Lung microvascular endothelial cell (primary cell): ENCODE data around the gene SASH1. TPM values are rescaled to one million over a fixed set of nuclear protein-coding genes. Genes with fewer than 3 reads are reported as not detected.
A peak's percentile ranks its signal among the peaks of the same experiment; 100 is the strongest.
"Not testable (repeated sequence)": the region's sequence is repeated elsewhere in the genome, so short reads cannot be mapped to it uniquely, and the experiment has no call there.

ENCODE experiments used
- DNase-seq, 2 donors: peaks; one replicate each; pipeline versions ENCODE4 v3.0.0 to v3.0.0-alpha.2; 2010; ENCODE audit warnings: low read depth in 2 of 2
- total RNA-seq: library from RNA; depleted of rRNA; stranded (reverse); fragments of >200 nt; gene quantifications from 2 replicates; pipeline ENCODE4 v1.2.1, GENCODE V29; 2014

Gene SASH1
- total RNA-seq, 1 donor from 2014 or later, result 116 TPM

- DNase-seq, result peak; percentile 59 to 98
Measured at GRCh38 chr6:148364056-148364824, 21.6 kb downstream of the SASH1 start.

GRCh38 chr6:148365041-148365440 lies 22.4 kb downstream of the SASH1 start:
- no peak for DNase-seq

- DNase-seq, result peak; percentile 99
Measured at GRCh38 chr6:148367411-148368024, 24.9 kb downstream of the SASH1 start.

- DNase-seq, result no peak
Measured at GRCh38 chr6:148370176-148370575, 27.5 kb downstream of the SASH1 start.

- DNase-seq, result no peak
Measured at GRCh38 chr6:148374040-148374774, 31.6 kb downstream of the SASH1 start.

GRCh38 chr6:148375401-148375800 lies 32.8 kb downstream of the SASH1 start:
- DNase-seq, result peak in 1 of 2 donors; percentile 38

- DNase-seq, result no peak
Measured at GRCh38 chr6:148379481-148379880, 36.8 kb downstream of the SASH1 start.

GRCh38 chr6:148379966-148380713 lies 37.5 kb downstream of the SASH1 start:
- DNase-seq, result peak in 1 of 2 donors; percentile 41

- not testable (repeated sequence) for DNase-seq
Measured at GRCh38 chr6:148382051-148382450, 39.4 kb downstream of the SASH1 start.

- peak; percentile 46 to 63 for DNase-seq
Measured at GRCh38 chr6:148382861-148383260, 40.2 kb downstream of the SASH1 start.

- no peak for DNase-seq
Measured at GRCh38 chr6:148383658-148384368, 41.2 kb downstream of the SASH1 start.

- no peak for DNase-seq
Measured at GRCh38 chr6:148385379-148385778, 42.7 kb downstream of the SASH1 start.

GRCh38 chr6:148388521-148388920 lies 45.9 kb downstream of the SASH1 start:
- peak in 1 of 2 donors; percentile 60 for DNase-seq

GRCh38 chr6:148389086-148389485 lies 46.4 kb downstream of the SASH1 start:
- DNase-seq, result no peak

- DNase-seq, result no peak
Measured at GRCh38 chr6:148389917-148390316, 47.3 kb downstream of the SASH1 start.

- DNase-seq, result not testable (repeated sequence)
Measured at GRCh38 chr6:148392127-148392526, 49.5 kb downstream of the SASH1 start.

GRCh38 chr6:148392671-148393070 lies 50.0 kb downstream of the SASH1 start:
- DNase-seq, result no peak

GRCh38 chr6:148395583-148396101 lies 53.0 kb downstream of the SASH1 start:
- DNase-seq, result peak; percentile 61 to 76

GRCh38 chr6:148396411-148396810 lies 53.8 kb downstream of the SASH1 start:
- no peak for DNase-seq

GRCh38 chr6:148396926-148397325 lies 54.3 kb downstream of the SASH1 start:
- peak; percentile 71 to 92 for DNase-seq

GRCh38 chr6:148398244-148398643 lies 55.6 kb downstream of the SASH1 start:
- DNase-seq, result peak; percentile 83 to 90
